Muscle layer of colon (tissue), 2 donors: ENCODE data around the gene COPA.

Experiments used
- H3K27ac ChIP-seq: one replicate; pipeline ENCODE4 v1.7.0; 2013; ENCODE audit warnings: low read depth, mild to moderate bottlenecking, low read length, moderate library complexity
- H3K27me3 ChIP-seq, 2 donors: one replicate each; pipeline ENCODE4 v1.7.0; 2013; ENCODE audit warnings: low read length in 2 of 2, mild to moderate bottlenecking in 2 of 2; ENCODE audit not compliant: insufficient read depth in 2 of 2, control insufficient read depth in 1 of 2
- H3K36me3 ChIP-seq: one replicate; pipeline ENCODE4 v1.7.0; 2013; ENCODE audit warnings: mild to moderate bottlenecking, low read length; ENCODE audit not compliant: insufficient read depth
- H3K4me1 ChIP-seq: one replicate; pipeline ENCODE4 v1.7.0; 2013; ENCODE audit warnings: mild to moderate bottlenecking, low read length; ENCODE audit not compliant: insufficient read depth
- H3K4me3 ChIP-seq, 2 donors: one replicate each; pipeline ENCODE4 v1.7.0; 2013; ENCODE audit warnings: low read length in 2 of 2, low read depth in 1 of 2, mild to moderate bottlenecking in 1 of 2, moderate library complexity in 1 of 2
- H3K9ac ChIP-seq: one replicate; pipeline ENCODE4 v1.7.0; 2013; ENCODE audit warnings: low read length
- H3K9me3 ChIP-seq: one replicate; pipeline ENCODE4 v1.7.0; 2013; ENCODE audit warnings: mild to moderate bottlenecking, low read length
- donor health status: abdominal sarcoma.
- donor health status: Adenocarcinoma of cecum.

COPA gene

GRCh38 chr1:160285506-160285905 lies 57.5 kb downstream of the COPA start:
- Histone ChIP-seq H3K4me1 (peaks cover 24% of the 10 kb centered on the region), H3K27ac (no peak overlapping the region), H3K9ac (no peak overlapping the region), H3K9me3 (no peaks in the 10 kb centered on the region), H3K36me3 (peaks cover 39% of the 10 kb centered on the region), H3K27me3 (no peaks in the 10 kb centered on the region), H3K4me3 (peak overlapping the region in 1 of 2 donors; percentile 96)

DNA sequence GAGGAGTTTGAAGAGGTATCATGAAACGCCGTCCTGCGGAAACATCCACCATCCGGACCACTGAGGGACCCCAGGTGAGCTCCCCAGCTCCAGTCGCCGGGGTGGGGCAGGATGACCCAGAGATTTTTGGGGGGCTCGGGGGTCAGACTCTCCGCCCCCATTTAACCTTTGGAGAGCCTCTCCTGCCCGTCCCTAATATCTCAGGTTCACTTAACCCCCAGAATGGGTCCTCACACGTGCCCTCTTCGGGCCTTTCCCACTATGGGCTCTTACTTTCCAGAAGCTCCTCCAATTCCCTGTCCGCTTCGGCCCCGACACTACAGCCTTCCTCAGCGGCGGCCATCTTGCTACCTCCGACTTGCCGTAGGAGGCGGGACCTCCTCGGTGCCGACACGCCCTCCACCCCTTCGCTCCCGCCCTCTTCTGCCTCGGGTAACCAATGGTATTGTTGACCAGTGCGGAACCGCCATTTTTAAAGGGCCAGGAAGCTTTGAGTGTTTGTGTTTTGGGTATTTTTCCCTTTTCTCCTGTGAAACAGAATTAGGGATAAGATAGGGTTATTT lies 58.2 kb downstream of the COPA start, which contains the start of gene PEX19:
Gene PEX19, minus strand, starts transcription at position 352 of the 563 bp plus-strand sequence. Its CDS starts 9 bp downstream, at position 343.
- H3K27ac ChIP-seq: peak within 1 kb of the TSS; percentile 87
- H3K9ac ChIP-seq: peak within 1 kb of the TSS; percentile 65
- H3K9me3 ChIP-seq: no peaks in the 10 kb centered on the region
- H3K4me1 ChIP-seq: peaks cover 24% of the 10 kb centered on the region
- peak within 1 kb of the TSS; percentile 57 to 96 for H3K4me3 ChIP-seq
- peaks cover 39% of the 10 kb centered on the region for H3K36me3 ChIP-seq
- H3K27me3 ChIP-seq: no peaks in the 10 kb centered on the region

DNA sequence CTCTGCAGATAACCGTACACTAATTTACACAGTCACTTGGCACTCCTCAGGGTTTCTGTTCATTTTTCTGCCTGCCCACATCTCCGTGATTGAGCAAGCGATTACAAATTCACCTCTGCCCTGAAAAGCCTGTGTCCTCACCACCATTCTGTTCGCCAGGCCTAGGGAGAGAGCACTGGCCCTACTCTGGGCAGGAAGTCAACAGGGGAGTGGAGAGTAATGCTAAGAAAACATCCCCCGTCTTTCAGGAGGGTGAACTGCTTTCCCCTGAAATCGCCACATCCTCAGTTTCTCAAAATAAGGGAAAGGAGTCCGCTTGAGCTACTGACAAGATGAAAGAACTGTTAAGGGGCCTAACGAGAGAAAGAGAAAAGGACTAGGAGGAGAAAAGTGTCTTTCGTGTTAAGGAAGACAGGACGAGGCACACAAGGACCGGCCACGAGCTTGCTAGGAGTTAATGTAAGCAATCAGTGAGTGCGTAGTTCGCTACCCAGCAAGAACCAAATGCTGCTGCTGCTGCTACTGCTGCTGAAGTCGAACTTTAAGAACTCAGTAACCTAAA lies 58.7 kb downstream of the COPA start:
- Histone ChIP-seq H3K27me3 (no peaks in the 10 kb centered on the region), H3K9me3 (no peaks in the 10 kb centered on the region), H3K9ac (peak overlapping the region; percentile 65), H3K4me1 (peaks cover 24% of the 10 kb centered on the region), H3K36me3 (peaks cover 41% of the 10 kb centered on the region), H3K4me3 (peak overlapping the region; percentile 57 to 96), H3K27ac (peak overlapping the region; percentile 87)

GRCh38 chr1:160282807-160283206 lies 60.2 kb downstream of the COPA start:
- Histone ChIP-seq H3K9me3 (no peaks in the 10 kb centered on the region), H3K4me3 (no peak overlapping the region), H3K36me3 (peaks cover 55% of the 10 kb centered on the region), H3K27ac (no peak overlapping the region), H3K4me1 (peaks cover 24% of the 10 kb centered on the region), H3K9ac (no peak overlapping the region), H3K27me3 (no peaks in the 10 kb centered on the region)

DNA sequence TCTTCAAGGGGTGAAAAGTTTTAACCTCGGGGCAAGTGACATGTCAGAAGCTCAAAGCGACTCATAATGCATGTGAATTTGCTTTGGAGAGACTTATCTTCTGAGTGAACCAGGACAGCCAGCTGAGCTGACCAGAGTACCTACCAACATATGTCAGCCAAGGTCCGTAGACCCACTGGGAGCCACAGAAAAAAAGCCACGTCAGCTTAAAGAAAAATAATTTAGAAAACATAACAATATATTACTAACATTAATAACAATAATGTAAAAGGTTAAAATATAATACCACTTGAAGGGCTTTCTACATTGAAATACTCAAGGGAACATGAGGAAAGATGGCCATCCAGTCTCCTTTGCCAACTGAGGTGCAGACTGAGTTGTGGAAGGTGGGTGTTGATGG lies 65.1 kb downstream of the COPA start:
- H3K4me1 ChIP-seq: peaks cover 2% of the 10 kb centered on the region
- H3K9ac ChIP-seq: no peak overlapping the region
- no peak overlapping the region for H3K4me3 ChIP-seq
- no peaks in the 10 kb centered on the region for H3K9me3 ChIP-seq
- peaks cover 57% of the 10 kb centered on the region for H3K36me3 ChIP-seq
- H3K27me3 ChIP-seq: no peaks in the 10 kb centered on the region
- no peak overlapping the region for H3K27ac ChIP-seq

GRCh38 chr1:160277330-160277729 lies 65.7 kb downstream of the COPA start:
- no peak overlapping the region for H3K9ac ChIP-seq
- no peaks in the 10 kb centered on the region for H3K9me3 ChIP-seq
- peaks cover 50% of the 10 kb centered on the region for H3K36me3 ChIP-seq
- H3K27me3 ChIP-seq: no peaks in the 10 kb centered on the region
- no peak overlapping the region for H3K27ac ChIP-seq
- no peaks in the 10 kb centered on the region for H3K4me1 ChIP-seq
- H3K4me3 ChIP-seq: no peak overlapping the region

DNA sequence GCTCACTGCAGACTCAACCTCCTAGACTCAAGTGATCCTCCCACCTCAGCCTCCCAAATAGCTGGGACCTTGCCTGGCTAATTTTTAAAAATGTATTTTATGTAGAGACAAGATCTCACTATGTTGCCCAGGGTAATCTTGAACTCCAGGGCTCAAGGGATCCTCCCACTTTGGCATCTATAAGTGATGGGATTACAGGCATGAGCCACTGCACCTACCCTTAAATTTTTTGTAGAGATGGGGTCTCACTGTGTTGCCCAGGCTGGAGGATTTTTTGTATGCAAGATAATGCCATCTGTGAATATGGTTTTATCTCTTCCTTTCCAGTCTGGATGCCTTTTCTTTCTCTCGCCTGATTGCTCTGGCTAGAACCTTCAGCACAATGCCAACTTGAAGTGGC lies 72.0 kb downstream of the COPA start:
- Histone ChIP-seq H3K4me1 (no peaks in the 10 kb centered on the region), H3K36me3 (no peaks in the 10 kb centered on the region), H3K9me3 (no peaks in the 10 kb centered on the region), H3K4me3 (no peak overlapping the region), H3K27me3 (no peaks in the 10 kb centered on the region), H3K9ac (no peak overlapping the region), H3K27ac (no peak overlapping the region)

DNA sequence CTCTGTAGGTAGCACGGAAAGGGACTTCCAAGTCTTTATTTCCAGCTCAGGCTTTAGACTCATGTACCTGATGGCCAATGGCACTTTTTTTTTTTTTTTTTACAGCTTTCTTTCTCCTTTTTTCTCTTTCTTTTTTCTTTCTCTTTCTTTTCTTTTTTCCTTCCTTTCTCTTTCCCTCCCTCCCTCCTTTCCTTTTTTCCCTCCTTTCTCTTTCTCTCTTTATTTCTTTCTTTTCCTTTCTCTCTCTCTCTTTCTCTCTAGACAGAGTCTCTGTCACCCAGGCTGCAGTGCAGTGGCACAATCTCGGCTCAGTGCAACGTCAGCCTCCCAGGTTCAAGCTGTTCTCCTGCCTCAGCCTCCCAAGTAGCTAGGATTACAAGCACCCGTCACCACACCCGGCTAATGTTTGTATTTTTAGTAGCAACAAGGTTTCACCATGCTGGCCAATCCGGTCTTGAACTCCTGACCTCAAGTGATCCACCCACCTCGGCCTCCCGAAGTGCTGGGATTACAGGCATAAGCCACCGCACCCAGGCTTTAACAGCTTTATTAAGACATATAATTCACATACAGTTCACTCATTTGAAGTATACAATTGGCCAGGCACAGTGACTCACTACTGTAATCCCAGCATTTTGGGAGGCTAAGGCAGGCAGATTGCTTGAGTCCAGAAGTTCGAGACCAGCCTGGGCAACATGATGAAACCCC lies 75.6 kb downstream of the COPA start:
- Histone ChIP-seq H3K9me3 (no peaks in the 10 kb centered on the region), H3K27ac (no peak overlapping the region), H3K27me3 (no peaks in the 10 kb centered on the region), H3K9ac (no peak overlapping the region), H3K36me3 (no peaks in the 10 kb centered on the region), H3K4me1 (peaks cover 6% of the 10 kb centered on the region), H3K4me3 (no peak overlapping the region)

GRCh38 chr1:160264795-160265307 lies 78.2 kb downstream of the COPA start:
- Histone ChIP-seq H3K9me3 (no peaks in the 10 kb centered on the region), H3K4me1 (peaks cover 21% of the 10 kb centered on the region), H3K27me3 (no peaks in the 10 kb centered on the region), H3K27ac (no peak overlapping the region), H3K9ac (no peak overlapping the region), H3K4me3 (no peak overlapping the region), H3K36me3 (no peaks in the 10 kb centered on the region)

- Histone ChIP-seq H3K27me3 (no peaks in the 10 kb centered on the region), H3K27ac (peak within 1 kb of the TSS; percentile 92), H3K9ac (peak within 1 kb of the TSS; percentile 99), H3K36me3 (no peaks in the 10 kb centered on the region), H3K9me3 (no peaks in the 10 kb centered on the region), H3K4me3 (peak within 1 kb of the TSS; percentile 63 to 91), H3K4me1 (peaks cover 33% of the 10 kb centered on the region)
Measured at GRCh38 chr1:160261893-160262794, 80.9 kb downstream of the COPA start, which contains the start of gene DCAF8. Gene DCAF8 (minus strand): TSS chr1:160262549. CDS start chr1:160244008, 18,541 bp downstream.

DNA sequence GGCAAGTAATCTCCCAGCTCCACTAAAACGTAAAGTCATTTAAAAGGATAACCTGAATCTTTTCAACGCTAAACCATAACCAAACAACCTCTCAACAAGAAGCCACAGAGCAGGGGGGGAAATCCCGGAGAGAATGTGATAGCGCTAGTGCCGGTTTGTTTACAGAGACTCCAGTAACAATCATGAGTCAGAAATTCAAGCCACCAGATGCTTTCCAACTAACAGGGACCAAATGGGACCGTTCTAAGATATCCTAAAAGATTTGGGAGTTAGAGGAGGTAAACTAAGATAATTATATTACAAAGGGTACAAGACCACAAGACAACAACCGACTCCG lies 81.5 kb downstream of the COPA start:
- Histone ChIP-seq H3K9me3 (no peaks in the 10 kb centered on the region), H3K4me1 (peaks cover 40% of the 10 kb centered on the region), H3K27me3 (no peaks in the 10 kb centered on the region), H3K9ac (peak overlapping the region; percentile 99), H3K36me3 (no peaks in the 10 kb centered on the region), H3K4me3 (peak overlapping the region; percentile 63 to 91), H3K27ac (peak overlapping the region; percentile 88)
